BJ (cell line): ENCODE data around the gene RAB21. TPM values are rescaled to one million over a fixed set of nuclear protein-coding genes. Genes with fewer than 3 reads are reported as not detected.
A peak's percentile ranks its signal among the peaks of the same experiment; 100 is the strongest.

Experiments
- CTCF ChIA-PET: fragments of 350-600 bp; formaldehyde crosslinking; extraction: SDS; loops from one replicate; lab custom pipeline; 2021; ENCODE audit warnings: antibody characterized with exemption, inconsistent platforms; lab: Yijun Ruan, JAX
- POLR2A ChIA-PET: fragments of 300-600 bp; sonication (Branson Sonifier 250); formaldehyde crosslinking; extraction: SDS; loops from one replicate; lab custom pipeline; 2021; ENCODE audit warnings: antibody characterized with exemption; lab: Charles Lee
- DNase-seq: peaks from one replicate; pipeline ENCODE4 v3.0.0-alpha.2; 2011; ENCODE audit warnings: low read depth
- H3K27me3 ChIP-seq: 2 replicates; pipeline ENCODE4 v1.6.0; 2011; ENCODE audit warnings: low read length; ENCODE audit not compliant: control insufficient read depth, insufficient read depth
- H3K36me3 ChIP-seq: 2 replicates; pipeline ENCODE4 v1.5.1; 2011; ENCODE audit warnings: low read length; ENCODE audit not compliant: control insufficient read depth, insufficient read depth
- H3K4me3 ChIP-seq: 2 replicates; pipeline ENCODE4 v1.5.1; 2011; ENCODE audit warnings: low read depth, mild to moderate bottlenecking, control low read depth, low read length
- polyA minus RNA-seq: library from RNA; depleted of rRNA, polyadenylated mRNA; stranded (reverse); fragments of >200 nt; gene quantifications from 2 replicates; pipeline ENCODE4 v1.2.3, GENCODE V29; 2011; rRNA and poly(A)+ RNA removed
- polyA plus RNA-seq: library from polyadenylated mRNA; depleted of rRNA; stranded (reverse); fragments of >200 nt; gene quantifications from 2 replicates; pipeline ENCODE4 v1.2.3, GENCODE V29; 2011; rRNA removed
- TF ChIP-seq, protein P1 (sequence below): IDR thresholded peaks from 2 replicates; pipeline ENCODE4 v1.5.1; 2011; ENCODE audit warnings: low read depth, mild to moderate bottlenecking, control low read depth, inconsistent platforms, low read length, moderate library complexity; ENCODE audit not compliant: insufficient read depth

Gene RAB21, protein sequence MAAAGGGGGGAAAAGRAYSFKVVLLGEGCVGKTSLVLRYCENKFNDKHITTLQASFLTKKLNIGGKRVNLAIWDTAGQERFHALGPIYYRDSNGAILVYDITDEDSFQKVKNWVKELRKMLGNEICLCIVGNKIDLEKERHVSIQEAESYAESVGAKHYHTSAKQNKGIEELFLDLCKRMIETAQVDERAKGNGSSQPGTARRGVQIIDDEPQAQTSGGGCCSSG
- 3.6 and 14.0 TPM in 2 replicates for polyA plus RNA-seq
- 2.9 and 5.4 TPM in 2 replicates for polyA minus RNA-seq

DNA sequence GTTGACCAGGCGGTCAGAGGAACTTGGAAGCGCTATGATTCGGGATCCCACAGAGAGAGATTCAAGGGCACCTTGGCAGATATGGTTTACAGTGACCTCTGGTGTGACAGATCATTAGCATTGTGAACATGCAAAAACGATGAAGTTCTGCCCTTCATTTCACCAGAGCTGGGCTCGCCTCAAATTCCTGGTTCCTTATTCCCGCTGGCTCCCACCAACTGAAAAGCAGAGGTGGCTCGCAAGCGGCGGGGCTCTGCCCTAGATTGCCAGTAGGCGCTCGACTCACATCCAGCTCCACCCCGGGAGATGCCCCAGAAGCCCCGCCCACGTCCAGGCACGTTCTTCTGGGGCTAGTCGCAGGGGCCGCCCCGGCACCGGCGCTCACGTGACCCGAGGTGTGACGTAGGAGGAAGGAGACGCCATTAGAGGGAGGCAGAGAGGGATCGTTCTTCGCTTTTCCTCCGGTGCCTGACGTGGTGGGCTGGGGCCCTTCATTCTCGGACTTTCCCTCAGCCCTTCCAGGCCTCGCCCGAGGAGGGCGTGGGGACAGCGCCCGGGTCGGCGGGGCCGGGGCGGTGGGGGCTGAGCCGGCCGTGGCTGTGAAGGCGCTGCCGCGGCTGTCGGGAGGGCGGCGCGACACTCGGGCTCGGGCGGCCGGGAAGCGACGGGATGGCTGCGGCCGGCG, at the start of gene RAB21:
TSS of gene RAB21 (plus strand) at position 403 of the 685 bp plus-strand sequence. CDS start at position 670, 267 bp downstream.
- Histone ChIP-seq H3K4me3 (peak within 1 kb of the TSS; percentile 76), H3K27me3 (peaks cover 2% of the 10 kb centered on the region), H3K36me3 (peaks cover 2% of the 10 kb centered on the region; the same call in 1 of the 2 replicates)
- POLR2A ChIA-PET: interaction anchor here (0.9 kb wide), 1 partner anchor 90 kb away, joined by 3 read pairs; the partner anchor contains the start of gene THAP2
- TF ChIP-seq, protein P1, sequence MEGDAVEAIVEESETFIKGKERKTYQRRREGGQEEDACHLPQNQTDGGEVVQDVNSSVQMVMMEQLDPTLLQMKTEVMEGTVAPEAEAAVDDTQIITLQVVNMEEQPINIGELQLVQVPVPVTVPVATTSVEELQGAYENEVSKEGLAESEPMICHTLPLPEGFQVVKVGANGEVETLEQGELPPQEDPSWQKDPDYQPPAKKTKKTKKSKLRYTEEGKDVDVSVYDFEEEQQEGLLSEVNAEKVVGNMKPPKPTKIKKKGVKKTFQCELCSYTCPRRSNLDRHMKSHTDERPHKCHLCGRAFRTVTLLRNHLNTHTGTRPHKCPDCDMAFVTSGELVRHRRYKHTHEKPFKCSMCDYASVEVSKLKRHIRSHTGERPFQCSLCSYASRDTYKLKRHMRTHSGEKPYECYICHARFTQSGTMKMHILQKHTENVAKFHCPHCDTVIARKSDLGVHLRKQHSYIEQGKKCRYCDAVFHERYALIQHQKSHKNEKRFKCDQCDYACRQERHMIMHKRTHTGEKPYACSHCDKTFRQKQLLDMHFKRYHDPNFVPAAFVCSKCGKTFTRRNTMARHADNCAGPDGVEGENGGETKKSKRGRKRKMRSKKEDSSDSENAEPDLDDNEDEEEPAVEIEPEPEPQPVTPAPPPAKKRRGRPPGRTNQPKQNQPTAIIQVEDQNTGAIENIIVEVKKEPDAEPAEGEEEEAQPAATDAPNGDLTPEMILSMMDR: peak; percentile 38
- peak; percentile 63 for DNase-seq
- CTCF ChIA-PET: no interaction called here

DNA sequence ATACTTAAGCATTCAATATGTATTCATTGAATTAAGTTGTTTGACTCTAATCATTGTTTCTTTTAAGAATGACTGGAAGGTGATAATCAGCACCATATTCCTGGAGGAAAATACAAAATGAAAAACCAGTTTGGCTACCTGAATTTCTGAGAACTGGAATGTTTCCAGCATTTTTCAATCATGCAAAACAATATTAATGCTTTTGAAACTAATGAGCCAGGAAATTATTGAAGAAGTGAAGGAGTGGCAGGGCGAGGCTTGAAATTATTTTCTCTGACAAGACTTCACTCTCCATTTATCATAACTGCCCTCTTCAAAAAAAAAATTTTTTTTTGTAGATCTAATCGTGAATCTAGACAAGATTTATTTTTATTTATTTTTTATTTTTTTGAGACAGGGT, 49.7 kb upstream of the RAB21 start:
- POLR2A ChIA-PET: no interaction called here
- CTCF ChIA-PET: no interaction called here
- H3K27me3 ChIP-seq: no peaks in the 10 kb centered on the region
- H3K36me3 ChIP-seq: no peaks in the 10 kb centered on the region
- H3K4me3 ChIP-seq: no peak overlapping the region
- TF ChIP-seq, protein P1: no peak
- DNase-seq: no peak

DNA sequence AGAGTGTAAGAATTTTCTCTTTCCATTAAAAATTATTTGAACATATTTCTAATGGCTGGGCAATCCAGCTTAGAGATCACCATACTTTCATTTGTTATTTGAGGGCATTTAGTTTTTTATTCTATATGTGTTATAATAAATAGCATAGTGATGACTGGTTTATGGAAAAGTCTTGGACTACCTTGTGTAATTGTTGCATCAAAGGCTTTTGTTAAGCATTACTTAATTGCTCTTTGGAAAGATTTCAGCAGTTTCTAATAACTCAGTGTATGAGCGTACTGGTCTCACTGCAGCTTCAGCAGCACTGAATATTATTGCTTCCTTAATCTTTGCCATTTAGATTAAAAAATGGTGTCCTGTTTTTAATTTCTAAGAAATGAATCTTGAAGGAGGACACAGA, 46.0 kb upstream of the RAB21 start:
- ChIA-PET POLR2A (no interaction called here), CTCF (interaction anchor here (0.7 to 1.5 kb wide), 3 partner anchors 22 to 293 kb away, joined by 3 read pairs; partner anchors contain the start of gene TMEM19)
- Histone ChIP-seq H3K27me3 (no peaks in the 10 kb centered on the region), H3K36me3 (no peaks in the 10 kb centered on the region), H3K4me3 (no peak overlapping the region)
- TF ChIP-seq, protein P1: no peak
- DNase-seq: no peak

DNA sequence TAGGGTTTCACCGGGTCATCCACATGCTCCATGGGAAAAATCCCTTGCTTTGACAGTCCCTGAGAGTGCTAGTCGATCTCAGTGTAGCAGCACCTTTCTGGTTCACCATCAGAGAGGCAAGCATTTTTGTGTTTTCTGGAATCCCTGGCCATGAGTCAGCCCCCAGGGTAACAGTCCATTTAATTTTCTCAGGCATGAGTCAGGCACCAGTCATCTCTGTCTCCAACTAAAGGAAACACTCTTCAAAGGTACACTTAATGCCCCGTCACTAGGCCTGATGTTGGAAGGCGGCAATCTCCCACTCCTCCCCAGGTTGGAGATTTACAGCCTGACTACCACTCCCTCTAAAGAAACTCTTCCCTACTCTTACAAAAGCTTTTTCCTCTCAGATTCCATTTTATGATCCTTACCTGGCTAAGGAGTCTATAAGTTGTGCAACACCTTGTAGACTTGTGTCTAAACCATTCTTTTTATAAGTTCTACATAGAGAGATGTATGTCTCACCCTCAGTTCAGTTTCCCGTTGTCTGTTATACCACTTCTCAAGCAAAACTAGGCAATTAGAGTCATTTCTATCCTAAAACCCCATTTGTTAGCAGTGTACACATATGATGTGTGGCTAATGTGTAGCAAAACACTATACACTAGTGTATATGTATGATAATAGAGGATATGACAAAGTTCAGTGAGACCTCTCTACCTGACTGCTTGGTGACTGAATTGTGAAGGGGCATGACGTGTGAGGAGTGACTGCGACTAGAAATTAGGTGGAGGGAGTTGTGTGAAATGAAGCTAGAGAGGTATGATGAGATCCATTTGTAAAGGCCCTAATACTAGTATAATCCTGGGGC, 44.2 kb upstream of the RAB21 start:
- DNase-seq: peak; percentile 45
- ChIA-PET POLR2A (no interaction called here), CTCF (interaction anchor here (0.6 kb wide), 1 partner anchor 20 kb away, joined by 3 read pairs; no protein-coding TSS in a partner anchor)
- Histone ChIP-seq H3K27me3 (no peaks in the 10 kb centered on the region), H3K4me3 (no peak overlapping the region), H3K36me3 (no peaks in the 10 kb centered on the region)
- TF ChIP-seq, protein P1: no peak
